PC-9 (cell line): ENCODE measurements around the gene EDARADD. TPM values are rescaled to one million over a fixed set of nuclear protein-coding genes. Genes with fewer than 3 reads are reported as not detected.
A peak's percentile ranks its signal among the peaks of the same experiment; 100 is the strongest.

Source experiments
- BruUV-seq: library from RNA; stranded (reverse); fragments of 400-500 nt; replicated peaks from 2 replicates; lab custom pipeline; 2021; lab: Mats Ljungman, UMichigan
- CTCF ChIA-PET: fragments of 300-600 bp; sonication (Branson Sonifier 250); formaldehyde crosslinking; loops from one replicate; lab custom pipeline; 2022; ENCODE audit warnings: antibody characterized with exemption; lab: Charles Lee
- POLR2A ChIA-PET: fragments of 300-600 bp; sonication (Branson Sonifier 250); formaldehyde crosslinking; loops from one replicate; lab custom pipeline; 2022; ENCODE audit warnings: antibody characterized with exemption; ENCODE audit not compliant: unreplicated experiment; lab: Charles Lee
- DNase-seq, 2 experiments: peaks; one replicate each; pipeline versions ENCODE4 v3.0.0 to v3.0.0-alpha.2; 2015 to 2022; ENCODE audit warnings: mixed read lengths in 1 of 2
- H2AFZ ChIP-seq: fragments of 200-600 bp; sonication (generic); 2 replicates; pipeline ENCODE4 v1.8.1; 2017; ENCODE audit warnings: antibody characterized with exemption
- H3F3A ChIP-seq: fragments of 200-600 bp; sonication (generic); 2 replicates; pipeline ENCODE4 v1.8.1; 2017; ENCODE audit warnings: antibody characterized with exemption, mild to moderate bottlenecking, low read depth; ENCODE audit not compliant: insufficient read depth
- H3K27ac ChIP-seq: fragments of 200-600 bp; sonication (generic); 2 replicates; pipeline ENCODE4 v1.6.1; 2016; ENCODE audit warnings: mixed run types
- H3K27me3 ChIP-seq: fragments of 200-600 bp; sonication (generic); 2 replicates; pipeline ENCODE4 v1.6.1; 2016; ENCODE audit warnings: low read depth, mixed run types; ENCODE audit not compliant: insufficient read depth
- H3K36me3 ChIP-seq: fragments of 200-600 bp; sonication (generic); 2 replicates; pipeline ENCODE4 v1.6.1; 2016; ENCODE audit warnings: low read depth, mixed run types
- H3K4me1 ChIP-seq: fragments of 200-600 bp; sonication (generic); replicated peaks from 2 replicates; pipeline ENCODE4 v1.6.1; 2016; ENCODE audit warnings: mixed run types; ENCODE audit not compliant: insufficient read depth
- H3K4me2 ChIP-seq: fragments of 200-600 bp; sonication (generic); 2 replicates; pipeline ENCODE4 v1.6.1; 2017; ENCODE audit warnings: mixed run types
- H3K4me3 ChIP-seq: fragments of 200-600 bp; sonication (generic); 2 replicates; pipeline ENCODE4 v1.6.1; 2016; ENCODE audit warnings: mixed run types
- H3K79me2 ChIP-seq: fragments of 200-600 bp; sonication (generic); 2 replicates; pipeline ENCODE4 v1.6.1; 2017; ENCODE audit warnings: low read depth, mixed run types
- H3K9me2 ChIP-seq: fragments of 200-600 bp; sonication (generic); 2 replicates; pipeline ENCODE4 v1.8.1; 2017; ENCODE audit warnings: mild to moderate bottlenecking; ENCODE audit not compliant: insufficient read depth
- H3K9me3 ChIP-seq: fragments of 200-600 bp; sonication (generic); 2 replicates; pipeline ENCODE4 v1.8.1; 2016; ENCODE audit warnings: low read depth; ENCODE audit not compliant: insufficient read depth
- H4K20me1 ChIP-seq: fragments of 200-600 bp; sonication (generic); 2 replicates; pipeline ENCODE4 v1.8.1; 2017; ENCODE audit not compliant: insufficient read depth
- CTCF ChIP-seq: fragments of 200-600 bp; sonication (generic); conservative IDR thresholded peaks from 2 replicates; pipeline ENCODE4 v1.6.1; 2017; ENCODE audit warnings: mixed run types, antibody characterized with exemption, mild to moderate bottlenecking, moderate library complexity
- EZH2 ChIP-seq: fragments of 200-600 bp; sonication (generic); IDR thresholded peaks from 2 replicates; pipeline ENCODE4 v1.8.0; 2017; ENCODE audit warnings: antibody characterized with exemption, low read depth
- intact Hi-C: fragments of 100-400 bp; cut with micrococcal nuclease; formaldehyde crosslinking; loops from one replicate; pipeline ENCODE4 v1.10.0; 2022; ENCODE audit not compliant: unreplicated experiment
- total RNA-seq: library from RNA; stranded (reverse); gene quantifications from 2 replicates; pipeline ENCODE4 v1.2.3, GENCODE V29; 2021

The EDARADD gene
- total RNA-seq, 1 experiment from 2014 or later = not detected

- BruUV-seq = no TSS peak
- H3K4me3 ChIP-seq = no peak overlapping the region
- CTCF ChIA-PET = no interaction called here
Measured at GRCh38 chr1:236465231-236465958, 71.3 kb downstream of the EDARADD start.

GRCh38 chr1:236465959-236466303, 71.8 kb downstream of the EDARADD start:
- Histone ChIP-seq H2AFZ (no peak overlapping the region), H3K9me2 (no peaks in the 10 kb centered on the region), H3K4me3 (no peak overlapping the region), H3K27me3 (no peaks in the 10 kb centered on the region), H3K79me2 (no peaks in the 10 kb centered on the region), H3K27ac (no peak overlapping the region), H3F3A (no peaks in the 10 kb centered on the region), H3K4me1 (peaks cover 7% of the 10 kb centered on the region), H4K20me1 (no peaks in the 10 kb centered on the region), H3K9me3 (no peaks in the 10 kb centered on the region), H3K4me2 (no peak overlapping the region), H3K36me3 (no peaks in the 10 kb centered on the region)
- no TSS peak for BruUV-seq
- intact Hi-C loops = no loop called here
- no peak for TF ChIP-seq CTCF
- TF ChIP-seq EZH2 = no peak
- ChIA-PET CTCF (no interaction called here), POLR2A (no interaction called here)
- DNase-seq = peak in 1 of 2 experiments; percentile 66

More at GRCh38 chr1:236465231-236465958, 71.3 kb downstream of the EDARADD start:
- no peak overlapping the region for H3K4me2 ChIP-seq
- no peaks in the 10 kb centered on the region for H3K9me3 ChIP-seq
- no peak for TF ChIP-seq EZH2
- TF ChIP-seq CTCF = no peak
- H4K20me1 ChIP-seq = no peaks in the 10 kb centered on the region
- DNase-seq = no peak
- H3K79me2 ChIP-seq = no peaks in the 10 kb centered on the region
- no peaks in the 10 kb centered on the region for H3K9me2 ChIP-seq
- H3F3A ChIP-seq = no peaks in the 10 kb centered on the region
- H2AFZ ChIP-seq = no peak overlapping the region
- H3K27ac ChIP-seq = no peak overlapping the region
- POLR2A ChIA-PET = no interaction called here
- no peaks in the 10 kb centered on the region for H3K36me3 ChIP-seq
- intact Hi-C loops = no loop called here
- H3K4me1 ChIP-seq = peaks cover 7% of the 10 kb centered on the region
- no peaks in the 10 kb centered on the region for H3K27me3 ChIP-seq

- no peak overlapping the region for H3K27ac ChIP-seq
- no peaks in the 10 kb centered on the region for H3K9me2 ChIP-seq
- H3K9me3 ChIP-seq = no peaks in the 10 kb centered on the region
- H3K4me2 ChIP-seq = no peak overlapping the region
- no peaks in the 10 kb centered on the region for H3K79me2 ChIP-seq
- ChIA-PET CTCF (no interaction called here), POLR2A (interaction anchor here (0.6 kb wide), 1 partner anchor 891 kb away, joined by 6 read pairs; no protein-coding TSS in a partner anchor)
- peaks cover 7% of the 10 kb centered on the region for H3K4me1 ChIP-seq
- H3K36me3 ChIP-seq = no peaks in the 10 kb centered on the region
- no peaks in the 10 kb centered on the region for H3F3A ChIP-seq
- H3K27me3 ChIP-seq = no peaks in the 10 kb centered on the region
- no peak for DNase-seq
- no peak overlapping the region for H3K4me3 ChIP-seq
- TF ChIP-seq EZH2 (no peak), CTCF (no peak)
- no peaks in the 10 kb centered on the region for H4K20me1 ChIP-seq
- H2AFZ ChIP-seq = no peak overlapping the region
- BruUV-seq = no TSS peak
- intact Hi-C loops = no loop called here
Measured at GRCh38 chr1:236467327-236467641, 73.2 kb downstream of the EDARADD start.
